Neural cell (in vitro differentiated cells): ENCODE data around the gene PSG6.

ENCODE experiments used
- CTCF ChIP-seq: fragments of 450-650 bp; IDR thresholded peaks from 2 replicates; pipeline ENCODE4 v1.5.1; 2014; ENCODE audit warnings: antibody characterized with exemption, mild to moderate bottlenecking, moderate library complexity; ENCODE audit not compliant: poor library complexity, severe bottlenecking
- EP300 ChIP-seq: fragments of 450-650 bp; conservative IDR thresholded peaks from 2 replicates; pipeline ENCODE4 v1.6.1; 2014; ENCODE audit warnings: antibody characterized with exemption, mild to moderate bottlenecking, moderate library complexity; ENCODE audit not compliant: poor library complexity, severe bottlenecking
- EZH2 ChIP-seq: fragments of 200-600, 300-800 bp; shearing (Covaris generic), sonication (generic); IDR thresholded peaks from 2 replicates; pipeline ENCODE4 v1.6.1; 2014; ENCODE audit warnings: antibody characterized with exemption, low read length, borderline replicate concordance, mild to moderate bottlenecking; ENCODE audit not compliant: insufficient read depth, poor library complexity, severe bottlenecking
- POLR2AphosphoS5 ChIP-seq: IDR thresholded peaks from 2 replicates; pipeline ENCODE4 v1.6.1; 2012
- TAF1 ChIP-seq: IDR thresholded peaks from 2 replicates; pipeline ENCODE4 v1.6.1; 2012; ENCODE audit warnings: low read depth

DNA sequence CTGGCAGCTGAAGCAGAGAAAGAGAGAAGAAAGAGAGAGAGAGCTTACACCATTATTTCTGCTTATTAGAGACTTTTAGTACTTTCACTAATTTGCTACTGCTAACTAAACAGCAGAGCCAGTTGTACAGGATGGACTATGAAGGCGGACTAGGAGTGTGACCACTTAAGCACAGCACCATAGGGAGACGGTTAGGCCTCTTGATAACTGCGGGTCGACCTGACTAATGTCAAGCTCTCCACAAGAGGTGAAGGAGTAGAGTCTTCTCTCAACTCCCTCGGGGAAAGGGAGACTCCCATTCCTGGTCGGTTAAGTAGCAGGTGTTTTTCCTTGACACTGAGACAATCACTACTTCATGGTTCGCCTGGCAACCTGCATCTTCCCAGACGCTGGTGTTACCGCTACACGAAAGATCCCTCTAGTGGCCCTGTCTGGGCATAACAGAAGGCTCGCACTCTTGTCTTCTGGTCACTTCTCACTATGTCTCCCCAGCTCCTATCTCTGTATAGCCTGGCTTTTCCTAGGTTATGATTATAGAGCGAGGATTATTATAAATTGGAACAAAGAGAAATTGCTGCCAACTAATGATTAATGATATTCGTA lies 24.6 kb upstream of the PSG6 start:
- TF ChIP-seq CTCF (no peak), EZH2 (no peak), TAF1 (no peak), POLR2AphosphoS5 (no peak), EP300 (no peak)
